PFSK-1 (cell line): ENCODE measurements around the gene PRMT7.

ENCODE experiments used
- FOXP2 ChIP-seq: optimal IDR thresholded peaks from 2 replicates; pipeline ENCODE3; 2011; ENCODE audit warnings: borderline replicate concordance, control low read depth, inconsistent platforms; ENCODE audit not compliant: insufficient read depth; ENCODE audit errors: extremely low read length, extremely low read depth
- POLR2AphosphoS5 ChIP-seq: IDR thresholded peaks from 2 replicates; pipeline ENCODE4 v1.6.1; 2012; ENCODE audit warnings: low read depth, mild to moderate bottlenecking, control low read depth, low read length, moderate library complexity
- REST ChIP-seq, 2 experiments: IDR thresholded peaks; 2 replicates each; pipeline versions ENCODE4 v1.6.1 to v1.8.0; 2011 to 2012; ENCODE audit warnings: low read depth in 2 of 2, low read length in 2 of 2, control low read depth in 1 of 2, inconsistent platforms in 1 of 2, mild to moderate bottlenecking in 1 of 2, moderate library complexity in 1 of 2; ENCODE audit not compliant: insufficient read depth in 1 of 2
- SIN3A ChIP-seq: IDR thresholded peaks from 2 replicates; pipeline ENCODE4 v1.6.1; 2012; ENCODE audit warnings: mild to moderate bottlenecking, low read length, moderate library complexity, borderline replicate concordance; ENCODE audit not compliant: insufficient read depth
- TAF1 ChIP-seq: IDR thresholded peaks from 2 replicates; pipeline ENCODE4 v1.6.1; 2012; ENCODE audit warnings: low read length, control low read depth, borderline replicate concordance; ENCODE audit not compliant: insufficient read depth

The PRMT7 gene

GRCh38 chr16:68367030-68367429, 56.2 kb downstream of the PRMT7 start:
- TF ChIP-seq FOXP2: no peak
- no peak for TF ChIP-seq TAF1
- TF ChIP-seq REST (IDR thresholded peaks at IDR 0.05; ENCODE audit: insufficient read depth in 1 of 2, low read depth in 2 of 2, low read length in 2 of 2): no peak
- no peak for TF ChIP-seq SIN3A
- no peak for TF ChIP-seq POLR2AphosphoS5

GRCh38 chr16:68367440-68367839, 56.6 kb downstream of the PRMT7 start:
- no peak for TF ChIP-seq TAF1
- TF ChIP-seq REST (IDR thresholded peaks at IDR 0.05; ENCODE audit: insufficient read depth in 1 of 2, low read depth in 2 of 2, low read length in 2 of 2): no peak
- no peak for TF ChIP-seq SIN3A
- TF ChIP-seq FOXP2: no peak
- TF ChIP-seq POLR2AphosphoS5: no peak

GRCh38 chr16:68367891-68368290, 57.1 kb downstream of the PRMT7 start:
- TF ChIP-seq POLR2AphosphoS5 (no peak), SIN3A (no peak), FOXP2 (no peak), TAF1 (no peak), REST (IDR thresholded peaks at IDR 0.05; ENCODE audit: insufficient read depth in 1 of 2, low read depth in 2 of 2, low read length in 2 of 2) (no peak)

- TF ChIP-seq REST (IDR thresholded peaks at IDR 0.05; ENCODE audit: insufficient read depth in 1 of 2, low read depth in 2 of 2, low read length in 2 of 2) (no peak), TAF1 (no peak)
Observed at GRCh38 chr16:68368301-68368888, 57.6 kb downstream of the PRMT7 start.

- TF ChIP-seq REST (IDR thresholded peaks at IDR 0.05; ENCODE audit: insufficient read depth in 1 of 2, low read depth in 2 of 2, low read length in 2 of 2) (no peak), TAF1 (no peak), POLR2AphosphoS5 (no peak), SIN3A (no peak), FOXP2 (no peak)
Observed at GRCh38 chr16:68369168-68369567, 58.3 kb downstream of the PRMT7 start.
